H9 (cell line): ENCODE data around the gene LRP1. TPM values are rescaled to one million over a fixed set of nuclear protein-coding genes. Genes with fewer than 3 reads are reported as not detected.

ENCODE experiments used
- DNase-seq: peaks from one replicate; pipeline ENCODE4 v3.0.0-alpha.2; 2017
- H2AFZ ChIP-seq: one replicate; pipeline ENCODE4 v1.6.1; 2013; ENCODE audit warnings: mild to moderate bottlenecking, low read length, control low read depth, moderate library complexity
- H2AK5ac ChIP-seq: 2 replicates; pipeline ENCODE4 v1.6.1; 2013; ENCODE audit warnings: low read length, control low read depth, mixed read lengths; ENCODE audit not compliant: insufficient read length
- H2BK120ac ChIP-seq: one replicate; pipeline ENCODE4 v1.6.1; 2013; ENCODE audit warnings: low read depth, mild to moderate bottlenecking, low read length, control low read depth, inconsistent platforms; ENCODE audit not compliant: poor library complexity, severe bottlenecking
- H2BK12ac ChIP-seq: 2 replicates; pipeline ENCODE4 v1.6.1; 2013; ENCODE audit warnings: low read length, control low read depth, mixed read lengths, low read depth; ENCODE audit not compliant: insufficient read length
- H2BK15ac ChIP-seq: 2 replicates; pipeline ENCODE4 v1.6.1; 2013; ENCODE audit warnings: low read depth, low read length, control low read depth
- H2BK20ac ChIP-seq: one replicate; pipeline ENCODE4 v1.6.1; 2013; ENCODE audit warnings: low read depth, mild to moderate bottlenecking, low read length, control low read depth, inconsistent platforms; ENCODE audit not compliant: poor library complexity, severe bottlenecking
- H2BK5ac ChIP-seq: 2 replicates; pipeline ENCODE4 v1.6.1; 2013; ENCODE audit warnings: low read length, control low read depth, mixed read lengths; ENCODE audit not compliant: insufficient read length
- H3K14ac ChIP-seq: 2 replicates; pipeline ENCODE4 v1.6.1; 2013; ENCODE audit warnings: low read length, control low read depth; ENCODE audit not compliant: insufficient read depth
- H3K18ac ChIP-seq: 2 replicates; pipeline ENCODE4 v1.6.1; 2013; ENCODE audit warnings: low read depth, mild to moderate bottlenecking, mixed read lengths, low read length, control low read depth; ENCODE audit not compliant: insufficient read length
- H3K23ac ChIP-seq: 2 replicates; pipeline ENCODE4 v1.6.1; 2013; ENCODE audit warnings: low read length, control low read depth, mixed read lengths, low read depth; ENCODE audit not compliant: insufficient read length
- H3K23me2 ChIP-seq: 2 replicates; pipeline ENCODE4 v1.6.1; 2013; ENCODE audit warnings: low read depth, mild to moderate bottlenecking, mixed read lengths, low read length, control low read depth; ENCODE audit not compliant: insufficient read length, poor library complexity, severe bottlenecking
- H3K27ac ChIP-seq: 2 replicates; pipeline ENCODE4 v1.5.1; 2013; ENCODE audit warnings: low read length, control low read depth, mixed read lengths, low read depth; ENCODE audit not compliant: insufficient read length
- H3K27me3 ChIP-seq: 2 replicates; pipeline ENCODE4 v1.6.1; 2013; ENCODE audit warnings: low read length, control low read depth, inconsistent platforms; ENCODE audit not compliant: insufficient read depth
- H3K4ac ChIP-seq: 2 replicates; pipeline ENCODE4 v1.6.1; 2013; ENCODE audit warnings: low read depth, mild to moderate bottlenecking, control low read depth, inconsistent platforms, low read length, moderate library complexity
- H3K4me1 ChIP-seq: 2 replicates; pipeline ENCODE4 v1.6.1; 2013; ENCODE audit warnings: low read length, control low read depth, inconsistent platforms; ENCODE audit not compliant: insufficient read depth
- H3K4me2 ChIP-seq: 2 replicates; pipeline ENCODE4 v1.6.1; 2013; ENCODE audit warnings: low read length, control low read depth, mixed read lengths; ENCODE audit not compliant: insufficient read length, insufficient read depth
- H3K56ac ChIP-seq: 2 replicates; pipeline ENCODE4 v1.6.1; 2013; ENCODE audit warnings: low read depth, mild to moderate bottlenecking, mixed read lengths, low read length, control low read depth; ENCODE audit not compliant: insufficient read length
- H3K79me1 ChIP-seq: 2 replicates; pipeline ENCODE4 v1.6.1; 2013; ENCODE audit warnings: low read depth, mild to moderate bottlenecking, moderate library complexity, low read length, control low read depth, inconsistent platforms; ENCODE audit not compliant: insufficient read depth, poor library complexity, severe bottlenecking
- H3K79me2 ChIP-seq: 2 replicates; pipeline ENCODE4 v1.6.1; 2013; ENCODE audit warnings: low read length, control low read depth, inconsistent platforms; ENCODE audit not compliant: insufficient read depth
- H3K9ac ChIP-seq: 2 replicates; pipeline ENCODE4 v1.6.1; 2013; ENCODE audit warnings: low read length, control low read depth, mixed read lengths; ENCODE audit not compliant: insufficient read length; ENCODE audit errors: extremely low read depth
- H3K9me3 ChIP-seq: one replicate; pipeline ENCODE4 v1.6.1; 2013; ENCODE audit warnings: low read depth, low read length, inconsistent platforms; ENCODE audit not compliant: control insufficient read depth
- H3T11ph ChIP-seq: one replicate; pipeline ENCODE4 v1.6.1; 2013; ENCODE audit warnings: mild to moderate bottlenecking, low read length, control low read depth, inconsistent platforms
- H4K20me1 ChIP-seq: one replicate; pipeline ENCODE4 v1.6.1; 2013; ENCODE audit not compliant: control insufficient read depth, insufficient read length, insufficient read depth
- H4K5ac ChIP-seq: 2 replicates; pipeline ENCODE4 v1.6.1; 2013; ENCODE audit warnings: low read depth, mild to moderate bottlenecking, mixed read lengths, low read length, control low read depth; ENCODE audit not compliant: insufficient read length
- H4K8ac ChIP-seq: replicated peaks from 2 replicates; pipeline ENCODE4 v1.6.1; 2013; ENCODE audit warnings: low read length, control low read depth, mixed read lengths, low read depth; ENCODE audit not compliant: insufficient read length
- H4K91ac ChIP-seq: 2 replicates; pipeline ENCODE4 v1.6.1; 2013; ENCODE audit warnings: low read depth, mild to moderate bottlenecking, moderate library complexity, mixed read lengths, low read length, control low read depth; ENCODE audit not compliant: insufficient read length
- H3K27ac Mint-ChIP-seq, 3 experiments: 2 replicates in 2 of 3; 3 replicates in 1 of 3; pipeline ENCODE4 v1.8.0; 2020 to 2021; ENCODE audit warnings: mixed read lengths in 3 of 3, mild to moderate bottlenecking in 1 of 3, moderate library complexity in 1 of 3
- H3K27me3 Mint-ChIP-seq: 2 replicates; pipeline ENCODE4 v1.8.0; 2021; ENCODE audit warnings: low read depth, mild to moderate bottlenecking, moderate library complexity, mixed read lengths
- H3K36me3 Mint-ChIP-seq, 3 experiments: 2 replicates in 2 of 3; 3 replicates in 1 of 3; pipeline ENCODE4 v1.8.0; 2020 to 2021; ENCODE audit warnings: low read depth in 3 of 3, mixed read lengths in 3 of 3; ENCODE audit not compliant: insufficient read depth in 1 of 3
- H3K4me1 Mint-ChIP-seq, 2 experiments: 2 replicates each; pipeline ENCODE4 v1.8.0; 2020; ENCODE audit warnings: mixed read lengths in 2 of 2
- H3K4me3 Mint-ChIP-seq, 2 experiments: 2 replicates in 1 of 2; 3 replicates in 1 of 2; pipeline ENCODE4 v1.8.0; 2020 to 2021; ENCODE audit warnings: mild to moderate bottlenecking in 2 of 2, mixed read lengths in 2 of 2, moderate library complexity in 1 of 2
- H3K9me3 Mint-ChIP-seq, 2 experiments: 2 replicates in 1 of 2; 3 replicates in 1 of 2; pipeline ENCODE4 v1.8.0; 2020; ENCODE audit warnings: mild to moderate bottlenecking in 2 of 2, mixed read lengths in 2 of 2, moderate library complexity in 1 of 2
- CTCF ChIP-seq: fragments of 200-600 bp; sonication (generic); conservative IDR thresholded peaks from 3 replicates; pipeline ENCODE4 v1.8.0; 2021; ENCODE audit warnings: antibody characterized with exemption, mild to moderate bottlenecking
- WGBS: extraction: QIAGEN DNeasy Blood & Tissue Kit; methylation state at CpG from one replicate; pipeline ENCODE4 v1.1.7; 2013; ENCODE audit warnings: missing lambda C conversion rate, low lambda C conversion rate, mixed read lengths; ENCODE audit not compliant: insufficient read length; ENCODE audit errors: extremely low coverage; 5-methylcytosine and 5-hydroxymethylcytosine counted together
- total RNA-seq: library from RNA; stranded (reverse); gene quantifications from 2 replicates; pipeline ENCODE4 v1.2.1, GENCODE V29; 2021

LRP1 gene
- total RNA-seq, 1 experiment from 2014 or later = 115 TPM

GRCh38 chr12:57201219-57201618, 72.9 kb downstream of the LRP1 start:
- H2AK5ac ChIP-seq = no peak overlapping the region
- no peak overlapping the region for H3T11ph ChIP-seq
- no peak for TF ChIP-seq CTCF
- no peak overlapping the region for H4K91ac ChIP-seq
- no peak overlapping the region for H2AFZ ChIP-seq
- no peaks in the 10 kb centered on the region for H3K4me1 Mint-ChIP-seq
- H3K9ac ChIP-seq = no peak overlapping the region
- no peak overlapping the region for H3K4me2 ChIP-seq
- no peaks in the 10 kb centered on the region for H3K79me2 ChIP-seq
- H4K20me1 ChIP-seq = no peaks in the 10 kb centered on the region
- no peaks in the 10 kb centered on the region for H3K23me2 ChIP-seq
- DNase-seq = no peak
- no peak overlapping the region for H3K4ac ChIP-seq
- H3K27me3 ChIP-seq = no peaks in the 10 kb centered on the region
- no peak overlapping the region for H3K4me3 Mint-ChIP-seq
- no peaks in the 10 kb centered on the region for H3K27me3 Mint-ChIP-seq
- H4K8ac ChIP-seq = no peak overlapping the region
- H2BK120ac ChIP-seq = no peak overlapping the region
- no peak overlapping the region for H3K56ac ChIP-seq
- no peak overlapping the region for H3K27ac ChIP-seq
- H4K5ac ChIP-seq = no peak overlapping the region
- no peak overlapping the region for H2BK20ac ChIP-seq
- H3K18ac ChIP-seq = no peak overlapping the region
- no peak overlapping the region for H2BK12ac ChIP-seq
- no peaks in the 10 kb centered on the region for H3K9me3 ChIP-seq
- WGBS = no CpG with 5 or more reads among the region's 8 CpGs
- no peak overlapping the region for H2BK15ac ChIP-seq
- peak overlapping the region in 1 of 3 experiments; percentile 4; a peak in 2 of 7 replicates for H3K27ac Mint-ChIP-seq
- H3K9me3 Mint-ChIP-seq = no peaks in the 10 kb centered on the region
- no peak overlapping the region for H2BK5ac ChIP-seq
- no peaks in the 10 kb centered on the region for H3K79me1 ChIP-seq
- no peak overlapping the region for H3K23ac ChIP-seq
- H3K14ac ChIP-seq = no peak overlapping the region
- peaks cover 57 to 98% (median 95%) of the 10 kb centered on the region in 3 experiments for H3K36me3 Mint-ChIP-seq
- no peaks in the 10 kb centered on the region for H3K4me1 ChIP-seq
